ENCODE results near the gene TSPAN19.

DNA sequence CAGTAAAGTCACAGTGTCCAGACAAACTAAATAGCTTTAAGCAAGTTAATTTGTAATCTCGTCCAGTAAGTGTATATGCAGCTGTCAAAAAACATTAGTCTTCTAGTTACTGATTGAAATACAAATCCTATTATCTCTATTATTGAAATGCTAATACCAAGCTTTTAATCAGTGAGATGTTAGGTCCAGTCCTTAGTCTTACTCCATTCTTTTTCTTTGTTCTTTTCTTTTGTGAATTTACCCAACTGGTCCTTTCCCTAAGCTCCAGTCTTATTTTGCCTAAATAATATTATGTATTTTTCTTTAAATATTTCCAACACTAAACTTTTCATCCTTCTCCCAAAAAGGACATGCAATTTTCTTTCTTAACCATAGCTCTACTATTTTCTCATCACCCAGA lies 57.2 kb downstream of the TSPAN19 start:
- TF ChIP-seq SP1 (IDR thresholded peaks at IDR 0.05), result no peak
- TF ChIP-seq BHLHE40 (IDR thresholded peaks at IDR 0.05; ENCODE audit: borderline replicate concordance), result no peak
- TF ChIP-seq HDGF (IDR thresholded peaks at IDR 0.05; ENCODE audit: borderline replicate concordance), result no peak

Data from HEK293T (cell line).